Fibroblast of the aortic adventitia (primary cell): ENCODE results near the gene DLGAP1. TPM values are rescaled to one million over a fixed set of nuclear protein-coding genes. Genes with fewer than 3 reads are reported as not detected.
"Not testable (repeated sequence)": the region's sequence is repeated elsewhere in the genome, so short reads cannot be mapped to it uniquely, and the experiment has no call there.

ENCODE experiments used
- DNase-seq: peaks from one replicate; pipeline ENCODE4 v3.0.0-alpha.2; 2010; ENCODE audit warnings: low read depth
- H3K4me3 ChIP-seq: 2 replicates; pipeline ENCODE4 v1.5.1; 2011; ENCODE audit warnings: low read depth, mild to moderate bottlenecking, control low read depth, low read length, moderate library complexity
- CTCF ChIP-seq: IDR thresholded peaks from 2 replicates; pipeline ENCODE4 v1.5.1; 2011; ENCODE audit warnings: mild to moderate bottlenecking, low read length, control low read depth, inconsistent platforms; ENCODE audit not compliant: insufficient read depth
- total RNA-seq: library from RNA; depleted of rRNA; stranded (reverse); fragments of >200 nt; gene quantifications from 2 replicates; pipeline ENCODE4 v1.2.3, GENCODE V29; 2012; ENCODE audit warnings: low replicate concordance

DLGAP1 gene
- total RNA-seq, 1 donor, result 1.4 TPM

- DNase-seq, result no peak
- TF ChIP-seq CTCF, result no peak
- no peak overlapping the region for H3K4me3 ChIP-seq
Measured at GRCh38 chr18:4035521-4035920, 419.6 kb downstream of the DLGAP1 start.

GRCh38 chr18:4034815-4035214, 420.3 kb downstream of the DLGAP1 start:
- H3K4me3 ChIP-seq, DNase-seq: not testable (repeated sequence)

- no peak overlapping the region for H3K4me3 ChIP-seq
- no peak for TF ChIP-seq CTCF
- DNase-seq, result no peak
Measured at GRCh38 chr18:4026542-4026941, 428.6 kb downstream of the DLGAP1 start.

- no peak for DNase-seq
- no peak for TF ChIP-seq CTCF
- no peak overlapping the region for H3K4me3 ChIP-seq
Measured at GRCh38 chr18:4024702-4025101, 430.4 kb downstream of the DLGAP1 start.

- not testable (repeated sequence) for H3K4me3 ChIP-seq, DNase-seq
Measured at GRCh38 chr18:4022749-4023148, 432.4 kb downstream of the DLGAP1 start.

GRCh38 chr18:4020026-4020425, 435.1 kb downstream of the DLGAP1 start:
- no peak for DNase-seq
- H3K4me3 ChIP-seq, result no peak overlapping the region
- TF ChIP-seq CTCF, result no peak

GRCh38 chr18:4017480-4017879, 437.6 kb downstream of the DLGAP1 start:
- TF ChIP-seq CTCF, result peak; percentile 40
- no peak for DNase-seq
- H3K4me3 ChIP-seq, result no peak overlapping the region

GRCh38 chr18:4016391-4017049, 438.6 kb downstream of the DLGAP1 start:
- TF ChIP-seq CTCF, result no peak
- DNase-seq, result no peak
- H3K4me3 ChIP-seq, result no peak overlapping the region
